Measurements from ENCODE around the gene AGT. TPM values are rescaled to one million over a fixed set of nuclear protein-coding genes. Genes with fewer than 3 reads are reported as not detected.

Gene AGT
- total and polyA plus RNA-seq, 7 donors, result 9.2 to 187 (median 38.0) TPM

GRCh38 chr1:230745071-230745470 is 31.1 kb upstream of the AGT start:
- Histone ChIP-seq H3K27ac (no peak overlapping the region), H3K27me3 (ENCODE audit: insufficient read depth in 3 of 3, low read length in 2 of 3) (no peaks in the 10 kb centered on the region), H3K36me3 (ENCODE audit: insufficient read depth in 1 of 2, low read depth in 1 of 2) (no peaks in the 10 kb centered on the region), H3K4me1 (no peaks in the 10 kb centered on the region), H3K9me3 (no peaks in the 10 kb centered on the region), H3K4me3 (no peak overlapping the region)
- intact Hi-C loops (cut with DNase I), result no loop called here
- DNase-seq, result no peak
- ATAC-seq, result no peak
- 53 to 58% (median 55%) methylated on average over 3 of the region's 3 CpGs for WGBS, 3 donors
- no peak for TF ChIP-seq CTCF (IDR thresholded peaks at IDR 0.05)

- DNase-seq (no peak), ATAC-seq (no peak)
- no peak overlapping the region for H3K27ac ChIP-seq
- no peaks in the 10 kb centered on the region for H3K9me3 ChIP-seq
- intact Hi-C loops (cut with DNase I), result no loop called here
- H3K4me3 ChIP-seq, result no peak overlapping the region
- WGBS, 3 donors, result 64 to 76% (median 69%) methylated on average over 5 of the region's 5 CpGs
- no peaks in the 10 kb centered on the region for H3K4me1 ChIP-seq
- H3K36me3 ChIP-seq (ENCODE audit: insufficient read depth in 1 of 2, low read depth in 1 of 2), result no peaks in the 10 kb centered on the region
- no peak for TF ChIP-seq CTCF (IDR thresholded peaks at IDR 0.05)
- no peaks in the 10 kb centered on the region for H3K27me3 ChIP-seq (ENCODE audit: insufficient read depth in 3 of 3, low read length in 2 of 3)
Measured at GRCh38 chr1:230744382-230744781, 30.5 kb upstream of the AGT start.

- 69 to 84% (median 77%) methylated on average over 2 of the region's 2 CpGs for WGBS, 3 donors
- DNase-seq, result no peak
- intact Hi-C loops (cut with DNase I), result no loop called here
Measured at GRCh38 chr1:230743899-230744298, 30.0 kb upstream of the AGT start.

GRCh38 chr1:230739564-230740290 is 25.8 kb upstream of the AGT start:
- TF ChIP-seq CTCF (IDR thresholded peaks at IDR 0.05), result no peak

More at GRCh38 chr1:230743899-230744298, 30.0 kb upstream of the AGT start:
- Histone ChIP-seq H3K27me3 (ENCODE audit: insufficient read depth in 3 of 3, low read length in 2 of 3) (no peaks in the 10 kb centered on the region), H3K36me3 (ENCODE audit: insufficient read depth in 1 of 2, low read depth in 1 of 2) (no peaks in the 10 kb centered on the region), H3K27ac (no peak overlapping the region), H3K4me3 (no peak overlapping the region), H3K4me1 (no peaks in the 10 kb centered on the region), H3K9me3 (no peaks in the 10 kb centered on the region)
- no peak for TF ChIP-seq CTCF (IDR thresholded peaks at IDR 0.05)
- no peak for ATAC-seq

More at GRCh38 chr1:230739564-230740290, 25.8 kb upstream of the AGT start:
- Histone ChIP-seq H3K27ac (no peak overlapping the region), H3K4me3 (no peak overlapping the region), H3K36me3 (ENCODE audit: insufficient read depth in 1 of 2, low read depth in 1 of 2) (no peaks in the 10 kb centered on the region), H3K4me1 (no peaks in the 10 kb centered on the region), H3K27me3 (ENCODE audit: insufficient read depth in 3 of 3, low read length in 2 of 3) (no peaks in the 10 kb centered on the region), H3K9me3 (no peaks in the 10 kb centered on the region)
- intact Hi-C loops (cut with DNase I), result no loop called here
- ATAC-seq (no peak), DNase-seq (no peak)
- 92 to 95% (median 95%) methylated on average over 12 of the region's 12 CpGs for WGBS, 3 donors
